ENCODE results near the gene RIOX2. TPM values are rescaled to one million over a fixed set of nuclear protein-coding genes. Genes with fewer than 3 reads are reported as not detected.
"Not testable (repeated sequence)": the region's sequence is repeated elsewhere in the genome, so short reads cannot be mapped to it uniquely, and the experiment has no call there.

RIOX2 gene
- total RNA-seq, 1 donor from 2014 or later = 26.5 TPM

- no peaks in the 10 kb centered on the region for H3K27me3 Mint-ChIP-seq (ENCODE audit: low read depth)
- TF ChIP-seq CTCF (IDR thresholded peaks at IDR 0.05) = no peak
- H3K4me1 Mint-ChIP-seq (ENCODE audit: low read depth) = no peaks in the 10 kb centered on the region
- no peak overlapping the region for H3K27ac Mint-ChIP-seq (ENCODE audit: unreplicated experiment)
- H3K4me3 Mint-ChIP-seq (ENCODE audit: unreplicated experiment) = no peak overlapping the region
- no peak for DNase-seq (ENCODE audit: low spot score)
- H3K36me3 Mint-ChIP-seq (ENCODE audit: low read depth) = peaks cover 16% of the 10 kb centered on the region
- H3K9me3 Mint-ChIP-seq (ENCODE audit: low read depth) = no peaks in the 10 kb centered on the region
Measured at GRCh38 chr3:97916576-97916975, 55.7 kb downstream of the RIOX2 start.

GRCh38 chr3:97914388-97914787, 57.8 kb downstream of the RIOX2 start:
- Mint-ChIP-seq H3K4me1 (ENCODE audit: low read depth) (no peaks in the 10 kb centered on the region), H3K4me3 (ENCODE audit: unreplicated experiment) (no peak overlapping the region)
- no peak for DNase-seq (ENCODE audit: low spot score)

GRCh38 chr3:97911459-97911858, 60.8 kb downstream of the RIOX2 start:
- H3K36me3 Mint-ChIP-seq (ENCODE audit: low read depth) = peaks cover 6% of the 10 kb centered on the region
- H3K4me1 Mint-ChIP-seq (ENCODE audit: low read depth) = no peaks in the 10 kb centered on the region
- H3K27ac Mint-ChIP-seq (ENCODE audit: unreplicated experiment) = no peak overlapping the region
- no peak for TF ChIP-seq CTCF (IDR thresholded peaks at IDR 0.05)
- H3K27me3 Mint-ChIP-seq (ENCODE audit: low read depth) = no peaks in the 10 kb centered on the region
- DNase-seq (ENCODE audit: low spot score) = no peak
- H3K4me3 Mint-ChIP-seq (ENCODE audit: unreplicated experiment) = no peak overlapping the region
- no peaks in the 10 kb centered on the region for H3K9me3 Mint-ChIP-seq (ENCODE audit: low read depth)

More at GRCh38 chr3:97914388-97914787, 57.8 kb downstream of the RIOX2 start:
- no peaks in the 10 kb centered on the region for H3K9me3 Mint-ChIP-seq (ENCODE audit: low read depth)
- TF ChIP-seq CTCF (IDR thresholded peaks at IDR 0.05) = no peak
- H3K27ac Mint-ChIP-seq (ENCODE audit: unreplicated experiment) = no peak overlapping the region
- H3K36me3 Mint-ChIP-seq (ENCODE audit: low read depth) = peaks cover 14% of the 10 kb centered on the region
- H3K27me3 Mint-ChIP-seq (ENCODE audit: low read depth) = no peaks in the 10 kb centered on the region

- DNase-seq (ENCODE audit: low spot score) = no peak
- no peak for TF ChIP-seq CTCF (IDR thresholded peaks at IDR 0.05)
- H3K36me3 Mint-ChIP-seq (ENCODE audit: low read depth) = peaks cover 6% of the 10 kb centered on the region
- no peaks in the 10 kb centered on the region for H3K27me3 Mint-ChIP-seq (ENCODE audit: low read depth)
- H3K9me3 Mint-ChIP-seq (ENCODE audit: low read depth) = no peaks in the 10 kb centered on the region
- H3K4me3 Mint-ChIP-seq (ENCODE audit: unreplicated experiment) = no peak overlapping the region
- H3K4me1 Mint-ChIP-seq (ENCODE audit: low read depth) = no peaks in the 10 kb centered on the region
- no peak overlapping the region for H3K27ac Mint-ChIP-seq (ENCODE audit: unreplicated experiment)
Measured at GRCh38 chr3:97910931-97911351, 61.3 kb downstream of the RIOX2 start.

GRCh38 chr3:97910236-97910831, 61.9 kb downstream of the RIOX2 start:
- not testable (repeated sequence) for H3K9me3 Mint-ChIP-seq (ENCODE audit: low read depth); H3K27ac Mint-ChIP-seq (ENCODE audit: unreplicated experiment); H3K27me3 Mint-ChIP-seq (ENCODE audit: low read depth); H3K4me1 Mint-ChIP-seq (ENCODE audit: low read depth); H3K36me3 Mint-ChIP-seq (ENCODE audit: low read depth); H3K4me3 Mint-ChIP-seq (ENCODE audit: unreplicated experiment); DNase-seq (ENCODE audit: low spot score)

- not testable (repeated sequence) for H3K9me3 Mint-ChIP-seq (ENCODE audit: low read depth); DNase-seq (ENCODE audit: low spot score); H3K4me1 Mint-ChIP-seq (ENCODE audit: low read depth); H3K27me3 Mint-ChIP-seq (ENCODE audit: low read depth); H3K36me3 Mint-ChIP-seq (ENCODE audit: low read depth); H3K27ac Mint-ChIP-seq (ENCODE audit: unreplicated experiment); H3K4me3 Mint-ChIP-seq (ENCODE audit: unreplicated experiment)
Measured at GRCh38 chr3:97909830-97910229, 62.4 kb downstream of the RIOX2 start.
